HEK293 (cell line): ENCODE measurements around the gene RHOJ.

Source experiments
- CTCF ChIA-PET: fragments of 350-600 bp; formaldehyde crosslinking; extraction: SDS; loops from one replicate; lab custom pipeline; 2021; ENCODE audit warnings: antibody characterized with exemption; lab: Yijun Ruan, JAX
- POLR2A ChIA-PET: fragments of 300-600 bp; formaldehyde crosslinking; extraction: SDS; loops from one replicate; lab custom pipeline; 2020; ENCODE audit warnings: antibody characterized with exemption, inconsistent platforms; lab: Yijun Ruan, JAX
- H3K27ac ChIP-seq: fragments of 200-500 bp; sonication (Bioruptor generic); 2 replicates; pipeline ENCODE4 v1.5.1; 2014; ENCODE audit warnings: low read depth, low read length, control low read depth, inconsistent platforms; ENCODE audit errors: extremely low read depth
- H3K36me3 ChIP-seq, 2 experiments: fragments of 200-500 bp in 1 of 2; sonication (Bioruptor generic) in 1 of 2; 1 replicate in 1 of 2; 2 replicates in 1 of 2; pipeline ENCODE4 v1.5.1; 2014 to 2017; ENCODE audit warnings: inconsistent platforms in 2 of 2, low read length in 2 of 2; ENCODE audit not compliant: control insufficient read depth in 2 of 2, insufficient read depth in 1 of 2
- H3K4me1 ChIP-seq: fragments of 200-500 bp; sonication (Bioruptor generic); 2 replicates; pipeline ENCODE4 v1.5.1; 2014; ENCODE audit warnings: mild to moderate bottlenecking, low read length, inconsistent platforms; ENCODE audit not compliant: control insufficient read depth, insufficient read depth
- H3K4me3 ChIP-seq: 2 replicates; pipeline ENCODE4 v1.5.1; 2011; ENCODE audit warnings: low read depth, mild to moderate bottlenecking, control low read depth, low read length, moderate library complexity
- H3K9me3 ChIP-seq: fragments of 200-500 bp; sonication (Bioruptor generic); 2 replicates; pipeline ENCODE4 v1.5.1; 2014; ENCODE audit warnings: low read depth, low read length, inconsistent platforms; ENCODE audit not compliant: control insufficient read depth, insufficient read depth
- PRDM1 ChIP-seq: fragments of 450-650 bp; formaldehyde crosslinking; IDR thresholded peaks from 2 replicates; pipeline ENCODE4; 2016; ENCODE audit warnings: missing biosample characterization, missing genetic modification characterization
- ZBTB7A ChIP-seq: fragments of 450-650 bp; formaldehyde crosslinking; IDR thresholded peaks from 2 replicates; pipeline ENCODE4 v1.5.1; 2016; ENCODE audit warnings: low read depth, missing biosample characterization, missing genetic modification characterization
- ZFP3 ChIP-seq: fragments of 450-650 bp; formaldehyde crosslinking; IDR thresholded peaks from 2 replicates; pipeline ENCODE4 v1.5.1; 2016; ENCODE audit warnings: low read depth, missing biosample characterization, missing genetic modification characterization
- ZFP69B ChIP-seq: fragments of 450-650 bp; formaldehyde crosslinking; IDR thresholded peaks from 2 replicates; pipeline ENCODE4 v1.5.1; 2016; ENCODE audit warnings: missing biosample characterization, missing genetic modification characterization
- ZIC2 ChIP-seq: fragments of 450-650 bp; formaldehyde crosslinking; IDR thresholded peaks from 2 replicates; pipeline ENCODE4 v1.5.1; 2016; ENCODE audit warnings: missing biosample characterization, missing genetic modification characterization
- ZNF174 ChIP-seq: fragments of 450-650 bp; formaldehyde crosslinking; IDR thresholded peaks from 2 replicates; pipeline ENCODE4 v1.5.0; 2017; ENCODE audit warnings: missing biosample characterization, mild to moderate bottlenecking, missing genetic modification characterization
- ZNF19 ChIP-seq: fragments of 450-650 bp; formaldehyde crosslinking; IDR thresholded peaks from 2 replicates; pipeline ENCODE4; 2016; ENCODE audit warnings: missing biosample characterization, missing genetic modification characterization, low read depth
- ZNF221 ChIP-seq: fragments of 450-650 bp; formaldehyde crosslinking; IDR thresholded peaks from 2 replicates; pipeline ENCODE4 v1.5.1; 2017; ENCODE audit warnings: missing biosample characterization, missing genetic modification characterization, borderline replicate concordance
- ZNF248 ChIP-seq: fragments of 450-650 bp; formaldehyde crosslinking; IDR thresholded peaks from 2 replicates; pipeline ENCODE4 v1.5.1; 2017; ENCODE audit warnings: missing biosample characterization, missing genetic modification characterization
- ZNF433 ChIP-seq: fragments of 450-650 bp; formaldehyde crosslinking; IDR thresholded peaks from 2 replicates; pipeline ENCODE4 v1.5.1; 2016; ENCODE audit warnings: missing biosample characterization, missing genetic modification characterization, low read depth
- ZNF510 ChIP-seq: fragments of 450-650 bp; formaldehyde crosslinking; IDR thresholded peaks from 2 replicates; pipeline ENCODE4 v1.5.1; 2018; ENCODE audit warnings: mild to moderate bottlenecking, missing genetic modification characterization, missing biosample characterization; ENCODE audit not compliant: insufficient replicate concordance

The RHOJ gene

DNA sequence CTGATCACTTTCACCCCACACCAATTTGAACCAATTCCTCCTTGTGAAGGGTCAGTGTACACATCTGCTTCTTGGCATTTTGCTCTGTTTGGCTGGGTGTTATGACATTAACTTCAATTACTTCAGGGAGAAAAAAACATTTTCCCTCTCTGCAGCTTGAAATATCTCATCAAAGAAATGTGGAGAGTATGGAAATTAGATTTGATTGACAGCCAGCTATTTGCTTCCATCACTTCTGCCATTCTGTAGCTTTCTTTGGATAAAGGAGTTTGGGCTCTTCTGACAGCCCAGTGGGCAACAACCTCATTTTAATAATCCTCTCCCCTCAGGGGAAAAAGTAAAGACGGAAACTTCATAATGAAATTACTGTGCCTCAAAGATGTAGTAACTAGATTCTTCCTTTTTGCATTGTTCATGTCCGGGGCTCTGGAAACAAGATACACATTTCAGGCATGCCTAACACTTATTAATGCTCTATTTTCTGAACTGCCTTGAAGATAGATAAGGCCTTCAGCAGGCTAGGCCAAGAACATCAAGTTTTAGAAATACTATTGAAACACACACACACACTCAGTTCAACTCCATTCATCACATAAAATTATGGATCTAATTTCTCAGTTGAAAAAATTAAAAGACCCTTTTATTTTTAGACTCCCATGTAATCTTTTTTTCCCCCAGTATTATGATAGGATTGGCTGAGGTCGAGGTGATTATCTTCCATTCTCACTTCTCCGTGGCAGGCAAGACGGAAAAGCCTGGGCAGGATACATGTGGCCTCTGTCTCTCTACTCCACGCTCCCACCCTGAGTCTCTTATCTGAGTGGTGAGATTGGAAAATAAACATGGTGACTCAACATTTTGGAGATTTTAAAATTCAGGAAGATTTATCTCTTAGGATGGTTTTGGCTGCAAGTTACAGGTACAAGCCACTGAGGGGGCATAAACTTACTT lies 124.8 kb downstream of the RHOJ start:
- Histone ChIP-seq H3K36me3 (no peaks in the 10 kb centered on the region), H3K4me1 (no peaks in the 10 kb centered on the region), H3K4me3 (no peak overlapping the region), H3K9me3 (no peaks in the 10 kb centered on the region), H3K27ac (no peak overlapping the region)
- ChIA-PET CTCF (no interaction called here), POLR2A (no interaction called here)
- TF ChIP-seq ZNF248 (tag by site-specific recombination): no peak
- TF ChIP-seq ZFP3 (tag by site-specific recombination): no peak
- TF ChIP-seq ZNF433 (tag by site-specific recombination): no peak
- no peak for TF ChIP-seq ZNF19 (tag by site-specific recombination)
- no peak for TF ChIP-seq ZFP69B (tag by site-specific recombination)

DNA sequence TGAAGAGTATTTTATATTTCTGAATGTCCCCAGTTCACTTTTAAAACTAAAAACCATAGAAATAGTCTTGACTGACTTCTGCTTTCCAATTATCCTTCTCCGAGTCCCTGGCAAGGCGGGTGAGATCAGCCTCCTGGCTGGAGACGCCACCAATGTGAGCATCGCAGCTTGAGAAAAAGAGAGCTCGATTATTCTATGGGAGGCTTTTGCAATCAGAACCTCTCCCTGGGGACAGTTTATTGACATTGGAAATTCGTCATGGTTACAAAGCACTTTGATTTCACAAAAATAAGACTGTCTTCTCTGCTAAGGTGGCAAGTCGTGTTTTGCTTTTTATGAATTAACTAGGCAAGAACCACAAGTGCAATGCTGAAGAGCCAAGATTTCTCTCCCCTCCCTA lies 138.1 kb downstream of the RHOJ start:
- ChIA-PET CTCF (no interaction called here), POLR2A (no interaction called here)
- Histone ChIP-seq H3K4me3 (no peak overlapping the region), H3K4me1 (0 out of 2 replicates have a peak, but pooled peaks cover 3% of the 10 kb centered on the region), H3K9me3 (no peaks in the 10 kb centered on the region), H3K27ac (no peak overlapping the region), H3K36me3 (no peaks in the 10 kb centered on the region)
- no peak for TF ChIP-seq ZBTB7A (tag by site-specific recombination)
- no peak for TF ChIP-seq PRDM1 (tag by site-specific recombination)
- TF ChIP-seq ZNF174: no peak
- no peak for TF ChIP-seq ZIC2 (tag by site-specific recombination)
- no peak for TF ChIP-seq ZNF221
- no peak for TF ChIP-seq ZNF510 (tag by site-specific recombination)
